Caco-2 (cell line): ENCODE results near the gene CENPH. TPM values are rescaled to one million over a fixed set of nuclear protein-coding genes. Genes with fewer than 3 reads are reported as not detected.

Experiments used
- BruUV-seq: library from RNA; stranded (reverse); fragments of 400-500 nt; replicated peaks from 2 replicates; lab custom pipeline; 2021; lab: Mats Ljungman, UMichigan
- CTCF ChIA-PET: fragments of 300-600 bp; sonication (Branson Sonifier 250); formaldehyde crosslinking; loops from one replicate; lab custom pipeline; 2022; ENCODE audit warnings: antibody characterized with exemption; lab: Charles Lee
- POLR2A ChIA-PET: fragments of 300-600 bp; sonication (Branson Sonifier 250); formaldehyde crosslinking; loops from one replicate; lab custom pipeline; 2022; ENCODE audit warnings: antibody characterized with exemption; lab: Charles Lee
- DNase-seq, 2 experiments: peaks; one replicate each; pipeline versions ENCODE4 v3.0.0 to v3.0.0-alpha.2; 2020 to 2022
- H3K27me3 ChIP-seq: replicated peaks from 2 replicates; pipeline ENCODE4 v1.6.0; 2011; ENCODE audit warnings: low read length; ENCODE audit not compliant: control insufficient read depth, insufficient read depth
- H3K36me3 ChIP-seq: 2 replicates; pipeline ENCODE4 v1.5.1; 2011; ENCODE audit warnings: low read length; ENCODE audit not compliant: control insufficient read depth, insufficient read depth
- H3K4me1 ChIP-seq: fragments of 250-450 bp; sonication (Bioruptor Pico); 2 replicates; pipeline ENCODE4 v1.5.1; 2020; ENCODE audit warnings: mild to moderate bottlenecking
- H3K4me3 ChIP-seq: 2 replicates; pipeline ENCODE4 v1.5.1; 2011; ENCODE audit warnings: low read depth, mild to moderate bottlenecking, control low read depth, low read length
- H3K9me3 ChIP-seq: fragments of 250-450 bp; sonication (Bioruptor Pico); 2 replicates; pipeline ENCODE4 v1.5.1; 2020; ENCODE audit warnings: mild to moderate bottlenecking, moderate library complexity
- H3K27ac Mint-ChIP-seq: one replicate; pipeline ENCODE4 v1.8.0; 2022; ENCODE audit warnings: mixed read lengths; ENCODE audit not compliant: unreplicated experiment
- H3K27me3 Mint-ChIP-seq: one replicate; pipeline ENCODE4 v1.8.0; 2022; ENCODE audit warnings: mixed read lengths; ENCODE audit not compliant: insufficient read depth, unreplicated experiment
- H3K36me3 Mint-ChIP-seq: one replicate; pipeline ENCODE4 v1.8.0; 2022; ENCODE audit warnings: mild to moderate bottlenecking, mixed read lengths; ENCODE audit not compliant: insufficient read depth, unreplicated experiment
- H3K4me1 Mint-ChIP-seq: one replicate; pipeline ENCODE4 v1.8.0; 2022; ENCODE audit warnings: low read depth, mixed read lengths; ENCODE audit not compliant: unreplicated experiment
- H3K4me3 Mint-ChIP-seq: one replicate; pipeline ENCODE4 v1.8.0; 2022; ENCODE audit warnings: mild to moderate bottlenecking, moderate library complexity, mixed read lengths; ENCODE audit not compliant: unreplicated experiment
- H3K9me3 Mint-ChIP-seq: one replicate; pipeline ENCODE4 v1.8.0; 2022; ENCODE audit warnings: mixed read lengths; ENCODE audit not compliant: unreplicated experiment
- CTCF ChIP-seq, 2 experiments: fragments of 200-600 bp in 1 of 2; IDR thresholded peaks; 1 replicate in 1 of 2; 2 replicates in 1 of 2; pipeline versions ENCODE4 v1.5.1 to v1.8.0; 2011 to 2022; ENCODE audit warnings: antibody characterized with exemption in 1 of 2, control low read depth in 1 of 2, inconsistent platforms in 1 of 2, low read depth in 1 of 2, low read length in 1 of 2, mild to moderate bottlenecking in 1 of 2, moderate library complexity in 1 of 2; ENCODE audit not compliant: insufficient read depth in 1 of 2, severe bottlenecking in 1 of 2, unreplicated experiment in 1 of 2
- intact Hi-C: fragments of 100-400 bp; cut with micrococcal nuclease; formaldehyde crosslinking; loops from one replicate; pipeline ENCODE4 v1.10.0; 2022; ENCODE audit not compliant: unreplicated experiment
- total RNA-seq: library from RNA; stranded (reverse); gene quantifications from 2 replicates; pipeline ENCODE4 v1.2.3, GENCODE V29; 2022

Gene CENPH
- total RNA-seq, 1 experiment from 2014 or later, result 30.2 TPM

DNA sequence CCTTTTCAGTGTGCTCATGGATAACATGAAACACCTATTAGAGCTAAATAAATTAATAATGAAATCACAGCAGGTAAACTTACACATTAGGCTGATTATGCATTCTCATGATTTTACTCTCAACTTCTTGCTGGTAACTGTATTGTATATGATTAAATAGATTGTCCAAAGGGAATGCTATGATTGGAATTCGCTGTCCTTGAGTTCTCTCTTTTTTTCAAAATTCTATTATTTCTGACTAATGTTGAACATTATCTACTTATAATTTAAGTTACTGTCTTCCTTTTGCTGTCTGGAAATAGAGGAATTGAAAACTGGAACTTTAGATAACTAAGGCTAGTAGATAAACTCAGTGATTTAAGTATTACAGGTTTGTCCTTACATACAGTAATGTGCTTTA, 13.1 kb downstream of the CENPH start:
- BruUV-seq, result no TSS peak
- Mint-ChIP-seq H3K4me3 (no peak overlapping the region), H3K36me3 (peaks cover 61% of the 10 kb centered on the region), H3K27me3 (no peaks in the 10 kb centered on the region), H3K27ac (no peak overlapping the region), H3K4me1 (no peaks in the 10 kb centered on the region), H3K9me3 (no peaks in the 10 kb centered on the region)
- Histone ChIP-seq H3K4me1 (peaks cover 10% of the 10 kb centered on the region; the same call in 1 of the 2 replicates), H3K36me3 (no peaks in the 10 kb centered on the region), H3K4me3 (no peak overlapping the region), H3K9me3 (no peaks in the 10 kb centered on the region), H3K27me3 (no peaks in the 10 kb centered on the region)
- ChIA-PET POLR2A (no interaction called here), CTCF (no interaction called here)
- no peak for DNase-seq
- intact Hi-C loops, result no loop called here
- no peak for TF ChIP-seq CTCF (IDR thresholded peaks at IDR 0.05; ENCODE audit: insufficient read depth in 1 of 2, low read depth in 1 of 2, low read length in 1 of 2, severe bottlenecking in 1 of 2, unreplicated experiment in 1 of 2)

GRCh38 chr5:69206528-69207190, 17.3 kb downstream of the CENPH start:
- no peak for TF ChIP-seq CTCF (IDR thresholded peaks at IDR 0.05; ENCODE audit: insufficient read depth in 1 of 2, low read depth in 1 of 2, low read length in 1 of 2, severe bottlenecking in 1 of 2, unreplicated experiment in 1 of 2)
- POLR2A ChIA-PET, result no interaction called here
- DNase-seq, result peak; percentile 22 to 53
- CTCF ChIA-PET, result no interaction called here
- no peaks in the 10 kb centered on the region for H3K4me1 Mint-ChIP-seq
- peaks cover 50% of the 10 kb centered on the region for H3K36me3 Mint-ChIP-seq
- BruUV-seq, result no TSS peak
- H3K9me3 Mint-ChIP-seq, result no peaks in the 10 kb centered on the region
- H3K27ac Mint-ChIP-seq, result peak overlapping the region; percentile 71
- peaks cover 10% of the 10 kb centered on the region; the same call in 1 of the 2 replicates for H3K4me1 ChIP-seq
- no peak overlapping the region for H3K4me3 ChIP-seq
- H3K36me3 ChIP-seq, result no peaks in the 10 kb centered on the region
- H3K27me3 ChIP-seq, result no peaks in the 10 kb centered on the region
- intact Hi-C loops, result no loop called here
- no peaks in the 10 kb centered on the region for H3K9me3 ChIP-seq
- H3K4me3 Mint-ChIP-seq, result no peak overlapping the region
- no peaks in the 10 kb centered on the region for H3K27me3 Mint-ChIP-seq

- no TSS peak for BruUV-seq
- Mint-ChIP-seq H3K36me3 (peaks cover 35% of the 10 kb centered on the region), H3K27me3 (no peaks in the 10 kb centered on the region), H3K4me1 (no peaks in the 10 kb centered on the region), H3K27ac (no peak overlapping the region), H3K9me3 (no peaks in the 10 kb centered on the region), H3K4me3 (no peak overlapping the region)
- no peak for DNase-seq
- ChIA-PET CTCF (no interaction called here), POLR2A (interaction anchor here (0.6 kb wide), 1 partner anchor 115 kb away, joined by 3 read pairs; no protein-coding TSS in a partner anchor)
- no peaks in the 10 kb centered on the region for H3K27me3 ChIP-seq
- intact Hi-C loops, result no loop called here
- H3K36me3 ChIP-seq, result no peaks in the 10 kb centered on the region
- peaks cover 10% of the 10 kb centered on the region; the same call in 1 of the 2 replicates for H3K4me1 ChIP-seq
- no peak overlapping the region for H3K4me3 ChIP-seq
- H3K9me3 ChIP-seq, result no peaks in the 10 kb centered on the region
- TF ChIP-seq CTCF (IDR thresholded peaks at IDR 0.05; ENCODE audit: insufficient read depth in 1 of 2, low read depth in 1 of 2, low read length in 1 of 2, severe bottlenecking in 1 of 2, unreplicated experiment in 1 of 2), result no peak
These were observed 20.2 kb downstream of the CENPH start for GRCh38 chr5:69209602-69210001.
